ENCODE results near the gene REC8. TPM values are rescaled to one million over a fixed set of nuclear protein-coding genes. Genes with fewer than 3 reads are reported as not detected.
A peak's percentile ranks its signal among the peaks of the same experiment; 100 is the strongest.

The REC8 gene
- total and polyA plus RNA-seq, 2 of the 13 experiments (the other 11 are each of a cell fraction or from before 2014, with no cell fraction given), result 3.4 to 14.7 TPM

DNA sequence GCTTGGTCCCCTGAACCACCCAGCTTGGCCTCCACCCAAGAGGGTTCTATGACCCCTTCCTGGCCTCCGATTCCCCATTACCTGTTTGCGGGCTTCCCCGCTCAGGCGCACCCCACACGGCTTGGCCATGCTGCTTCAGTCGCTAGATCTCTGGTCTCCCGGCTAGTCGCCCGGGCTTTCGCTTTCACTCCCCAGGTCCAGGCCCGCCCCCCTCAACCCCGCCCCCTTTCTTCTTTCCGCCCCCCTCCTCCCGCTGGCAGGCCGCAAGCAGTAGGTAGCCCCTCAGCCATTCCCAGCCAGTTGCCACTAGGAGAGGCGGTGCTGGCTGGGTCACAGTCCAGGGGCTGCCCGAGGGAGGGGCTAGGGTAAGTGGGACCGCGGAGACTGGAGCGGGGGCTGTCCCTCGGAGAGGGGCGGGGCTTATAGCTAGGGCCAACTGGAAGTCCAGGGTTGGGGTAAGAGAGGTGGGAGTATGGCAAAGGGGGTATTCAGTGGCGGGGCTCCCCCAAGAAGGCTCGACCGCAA lies 25.4 kb upstream of the REC8 start, which contains the start of gene PSME2 (continued):
- TF ChIP-seq, protein P1, sequence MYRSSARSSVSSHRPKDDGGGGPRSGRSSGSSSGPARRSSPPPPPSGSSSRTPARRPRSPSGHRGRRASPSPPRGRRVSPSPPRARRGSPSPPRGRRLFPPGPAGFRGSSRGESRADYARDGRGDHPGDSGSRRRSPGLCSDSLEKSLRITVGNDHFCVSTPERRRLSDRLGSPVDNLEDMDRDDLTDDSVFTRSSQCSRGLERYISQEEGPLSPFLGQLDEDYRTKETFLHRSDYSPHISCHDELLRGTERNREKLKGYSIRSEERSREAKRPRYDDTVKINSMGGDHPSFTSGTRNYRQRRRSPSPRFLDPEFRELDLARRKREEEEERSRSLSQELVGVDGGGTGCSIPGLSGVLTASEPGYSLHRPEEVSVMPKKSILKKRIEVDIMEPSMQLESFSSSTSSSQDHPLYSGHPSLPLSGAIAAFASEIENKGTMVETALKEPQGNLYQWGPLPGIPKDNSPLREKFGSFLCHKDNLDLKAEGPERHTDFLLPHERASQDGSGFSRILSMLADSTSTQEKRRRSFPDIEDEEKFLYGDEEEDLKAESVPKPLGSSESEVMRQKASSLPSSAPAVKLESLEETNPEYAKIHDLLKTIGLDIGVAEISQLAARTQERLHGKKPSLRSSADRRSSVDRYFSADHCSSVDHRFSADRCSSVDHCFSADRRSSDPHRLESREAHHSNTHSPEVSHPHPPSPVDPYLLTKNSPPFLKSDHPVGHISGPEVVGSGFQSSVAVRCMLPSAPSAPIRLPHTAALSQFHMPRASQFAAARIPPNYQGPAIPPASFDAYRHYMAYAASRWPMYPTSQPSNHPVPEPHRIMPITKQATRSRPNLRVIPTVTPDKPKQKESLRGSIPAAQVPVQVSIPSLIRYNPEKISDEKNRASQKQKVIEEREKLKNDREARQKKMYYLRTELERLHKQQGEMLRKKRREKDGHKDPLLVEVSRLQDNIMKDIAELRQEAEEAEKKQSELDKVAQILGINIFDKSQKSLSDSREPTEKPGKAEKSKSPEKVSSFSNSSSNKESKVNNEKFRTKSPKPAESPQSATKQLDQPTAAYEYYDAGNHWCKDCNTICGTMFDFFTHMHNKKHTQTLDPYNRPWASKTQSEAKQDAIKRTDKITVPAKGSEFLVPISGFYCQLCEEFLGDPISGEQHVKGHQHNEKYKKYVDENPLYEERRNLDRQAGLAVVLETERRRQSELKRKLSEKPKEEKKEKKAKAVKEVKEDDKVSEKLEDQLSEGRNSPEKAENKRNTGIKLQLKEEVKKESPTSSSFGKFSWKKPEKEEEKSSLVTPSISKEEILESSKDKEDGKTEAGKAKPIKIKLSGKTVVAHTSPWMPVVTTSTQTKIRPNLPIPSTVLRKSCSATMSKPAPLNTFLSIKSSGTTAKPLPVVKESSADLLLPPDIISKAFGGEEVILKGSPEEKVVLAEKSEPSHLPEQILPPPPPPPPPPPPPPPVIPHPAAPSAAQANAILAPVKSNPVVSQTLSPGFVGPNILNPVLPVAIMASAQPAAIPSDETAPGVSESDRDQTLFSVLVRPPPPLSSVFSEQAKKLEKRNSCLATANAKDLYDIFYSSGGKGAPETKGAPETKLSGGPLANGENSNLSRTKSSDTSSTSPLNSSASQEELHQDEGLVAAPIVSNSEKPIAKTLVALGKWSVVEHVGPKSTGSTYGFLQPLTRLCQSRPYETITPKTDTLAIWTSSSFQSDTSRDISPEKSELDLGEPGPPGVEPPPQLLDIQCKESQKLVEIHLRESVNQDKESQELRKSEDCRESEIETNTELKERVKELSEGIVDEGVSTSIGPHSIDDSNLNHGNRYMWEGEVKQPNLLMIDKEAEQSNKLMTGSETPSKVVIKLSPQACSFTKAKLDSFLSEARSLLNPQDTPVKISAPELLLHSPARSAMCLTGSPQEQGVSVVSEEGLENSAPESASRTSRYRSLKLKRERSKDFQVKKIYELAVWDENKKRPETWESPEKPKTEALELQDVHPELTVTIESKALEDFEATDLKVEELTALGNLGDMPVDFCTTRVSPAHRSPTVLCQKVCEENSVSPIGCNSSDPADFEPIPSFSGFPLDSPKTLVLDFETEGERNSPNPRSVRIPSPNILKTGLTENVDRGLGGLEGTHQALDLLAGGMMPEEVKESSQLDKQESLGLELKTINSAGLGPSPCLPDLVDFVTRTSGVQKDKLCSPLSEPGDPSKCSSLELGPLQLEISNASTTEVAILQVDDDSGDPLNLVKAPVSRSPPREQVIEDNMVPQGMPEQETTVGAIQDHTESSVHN (CRISPR knock-in tag; IDR thresholded peaks at IDR 0.05), result no peak
- TF ChIP-seq DNMT1 (CRISPR knock-in tag; IDR thresholded peaks at IDR 0.05), result 0 out of 2 replicates have a peak, but pooled peaks have one; percentile 81
- TF ChIP-seq ZSCAN9 (CRISPR knock-in tag; IDR thresholded peaks at IDR 0.05; ENCODE audit: borderline replicate concordance), result peak; percentile 50; the same call in 1 of the 2 replicates
- TF ChIP-seq ZKSCAN1 (IDR thresholded peaks at IDR 0.05; ENCODE audit: low read length), result no peak
- TF ChIP-seq ZNF503 (CRISPR knock-in tag; IDR thresholded peaks at IDR 0.05), result no peak
- no peak for TF ChIP-seq NFE2L1 (CRISPR knock-in tag; IDR thresholded peaks at IDR 0.05; ENCODE audit: borderline replicate concordance)
- TF ChIP-seq ZNF12 (CRISPR knock-in tag; IDR thresholded peaks at IDR 0.05), result 0 out of 2 replicates have a peak, but pooled peaks have one; percentile 10
- TF ChIP-seq CBX2 (IDR thresholded peaks at IDR 0.05; ENCODE audit: low read depth, low read length), result no peak
- 0 out of 2 replicates have a peak, but pooled peaks have one; percentile 18 for TF ChIP-seq CBX2 (CRISPR knock-in tag; IDR thresholded peaks at IDR 0.05; ENCODE audit: low read depth)
- no peak; the same call in 1 of the 2 replicates for TF ChIP-seq ARHGAP35 (CRISPR knock-in tag; IDR thresholded peaks at IDR 0.05; ENCODE audit: borderline replicate concordance)
- no peak for TF ChIP-seq TAF15 (IDR thresholded peaks at IDR 0.05; ENCODE audit: low read depth, low read length, poor library complexity, severe bottlenecking)
- TF ChIP-seq PRDM10 (CRISPR knock-in tag; IDR thresholded peaks at IDR 0.05; ENCODE audit: low read depth), result no peak; the same call in 1 of the 2 replicates
- TF ChIP-seq ELK4 (CRISPR knock-in tag; IDR thresholded peaks at IDR 0.05; ENCODE audit: borderline replicate concordance), result no peak

All from HepG2 (cell line).